HG03196 (cell line): Measurements from ENCODE around the gene FBXL2.
"Not testable (repeated sequence)": the region's sequence is repeated elsewhere in the genome, so short reads cannot be mapped to it uniquely, and the experiment has no call there.

Source experiments
- ATAC-seq: cut with Tn5 transposase; IDR thresholded peaks from one replicate; pipeline ENCODE4 v1.9.1; 2021; ENCODE audit not compliant: unreplicated experiment

Gene FBXL2

GRCh38 chr3:33426068-33426467, 148.8 kb downstream of the FBXL2 start:
- no peak for ATAC-seq

GRCh38 chr3:33426630-33427317, 149.5 kb downstream of the FBXL2 start:
- ATAC-seq: no peak

DNA sequence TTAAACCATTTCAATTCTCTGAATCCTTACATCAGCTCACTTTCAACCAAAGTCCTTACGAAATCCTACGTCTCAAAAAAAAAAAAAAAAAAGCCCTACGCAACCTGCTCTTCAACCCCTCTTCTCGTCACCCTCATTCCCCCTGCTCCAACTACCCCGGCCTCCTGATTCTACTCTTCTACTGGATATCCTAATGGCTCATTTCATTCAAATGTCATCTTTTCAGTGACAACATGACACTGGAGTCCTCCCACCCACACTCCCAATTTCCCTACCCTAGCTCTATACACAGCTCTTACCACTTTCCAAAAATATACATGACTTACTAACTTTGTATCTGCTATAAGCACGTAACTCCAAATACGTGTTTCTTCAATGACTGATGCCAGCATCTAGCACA, 151.5 kb downstream of the FBXL2 start:
- ATAC-seq: no peak

GRCh38 chr3:33429306-33429705, 152.1 kb downstream of the FBXL2 start:
- ATAC-seq: not testable (repeated sequence)

GRCh38 chr3:33430061-33430460, 152.8 kb downstream of the FBXL2 start:
- no peak for ATAC-seq

- ATAC-seq: no peak
Measured at GRCh38 chr3:33430571-33430970, 153.3 kb downstream of the FBXL2 start.

- no peak for ATAC-seq
Measured at GRCh38 chr3:33433843-33434242, 156.6 kb downstream of the FBXL2 start.
